Aorta (tissue), 5 donors: Measurements from ENCODE around the gene MAP6D1. TPM values are rescaled to one million over a fixed set of nuclear protein-coding genes. Genes with fewer than 3 reads are reported as not detected.
A peak's percentile ranks its signal among the peaks of the same experiment; 100 is the strongest.

Experiments
- ATAC-seq: fragments of 200-7000 bp; cut with Tn5 transposase; one replicate; pipeline ENCODE4 v1.9.1; 2022; ENCODE audit warnings: moderate library complexity; ENCODE audit not compliant: low FRiP score
- DNase-seq, 2 donors: peaks; one replicate each; pipeline ENCODE4 v3.0.0-alpha.2; 2020
- H3K27ac ChIP-seq, 2 donors: one replicate each; pipeline ENCODE4 v1.5.1; 2013; ENCODE audit warnings: low read length in 2 of 2, mild to moderate bottlenecking in 2 of 2, moderate library complexity in 2 of 2, control low read depth in 1 of 2, inconsistent platforms in 1 of 2, low read depth in 1 of 2
- H3K27me3 ChIP-seq, 2 donors: one replicate each; pipeline ENCODE4 v1.6.1; 2013; ENCODE audit warnings: control low read depth in 1 of 2, low read length in 1 of 2, mild to moderate bottlenecking in 1 of 2, moderate library complexity in 1 of 2; ENCODE audit not compliant: insufficient read depth in 2 of 2, control insufficient read depth in 1 of 2
- H3K36me3 ChIP-seq, 2 donors: one replicate each; pipeline ENCODE4 v1.6.1; 2013; ENCODE audit warnings: control low read depth in 1 of 2, low read length in 1 of 2, mild to moderate bottlenecking in 1 of 2; ENCODE audit not compliant: insufficient read depth in 2 of 2, control insufficient read depth in 1 of 2
- H3K4me1 ChIP-seq, 2 donors: one replicate each; pipeline ENCODE4 v1.6.1; 2013; ENCODE audit warnings: low read length in 2 of 2, control low read depth in 1 of 2, mild to moderate bottlenecking in 1 of 2, moderate library complexity in 1 of 2; ENCODE audit not compliant: insufficient read depth in 2 of 2, control insufficient read depth in 1 of 2
- H3K4me3 ChIP-seq, 2 donors: one replicate each; pipeline ENCODE4 v1.5.1; 2013; ENCODE audit warnings: low read length in 2 of 2, control low read depth in 1 of 2, mild to moderate bottlenecking in 1 of 2
- H3K9me3 ChIP-seq: one replicate; pipeline ENCODE4 v1.6.1; 2013; ENCODE audit warnings: mild to moderate bottlenecking, low read length; ENCODE audit not compliant: control insufficient read depth
- WGBS, 2 donors: extraction: QIAGEN DNeasy Blood & Tissue Kit; methylation state at CpG; one replicate each; pipeline ENCODE4 v1.1.7; 2013; 5-methylcytosine and 5-hydroxymethylcytosine counted together
- intact Hi-C, 2 donors: fragments of 100-400 bp; cut with DNase I; formaldehyde crosslinking; loops; one replicate each; pipeline versions ENCODE4 v1.14.2 to v1.15.0; 2022
- polyA plus RNA-seq, 2 donors: library from polyadenylated mRNA; stranded (reverse); fragments of 200-250 nt; gene quantifications; one replicate each; pipeline ENCODE4 v1.2.3, GENCODE V29; 2013
- total RNA-seq, 2 donors: library from RNA; stranded (reverse); fragmentation: NEBNext Ultra II Directional; extraction: Animal tissue kit (Norgen Biotek cat#: 25700); gene quantifications; one replicate each; pipeline ENCODE4 v1.2.1, GENCODE V29; 2021
- donor health status: healthy with polysubstance abuse.
- donor health status: Bipolar disorder and iron deficiency.
- donor health status: DM: no; HTN: no; CAD: no.
- donor health status: DM: no; HTN: no; CAD: no.
- donor health status: DM: yes; HTN: yes; CAD: no.

MAP6D1 gene
- total and polyA plus RNA-seq, 4 donors, result 1.7 TPM; not detected in 2

- Histone ChIP-seq H3K27ac (no peak overlapping the region), H3K4me1 (no peaks in the 10 kb centered on the region), H3K9me3 (no peaks in the 10 kb centered on the region), H3K36me3 (no peaks in the 10 kb centered on the region), H3K4me3 (no peak overlapping the region), H3K27me3 (no peaks in the 10 kb centered on the region)
- intact Hi-C loops, result no loop called here
- DNase-seq (peak in 1 of 2 donors; percentile 64), ATAC-seq (no peak)
- WGBS, 2 donors, result 87 to 88% methylated on average over 14 of the region's 14 CpGs
These were observed 7.2 kb downstream of the MAP6D1 start for GRCh38 chr3:183818041-183818620.

DNA sequence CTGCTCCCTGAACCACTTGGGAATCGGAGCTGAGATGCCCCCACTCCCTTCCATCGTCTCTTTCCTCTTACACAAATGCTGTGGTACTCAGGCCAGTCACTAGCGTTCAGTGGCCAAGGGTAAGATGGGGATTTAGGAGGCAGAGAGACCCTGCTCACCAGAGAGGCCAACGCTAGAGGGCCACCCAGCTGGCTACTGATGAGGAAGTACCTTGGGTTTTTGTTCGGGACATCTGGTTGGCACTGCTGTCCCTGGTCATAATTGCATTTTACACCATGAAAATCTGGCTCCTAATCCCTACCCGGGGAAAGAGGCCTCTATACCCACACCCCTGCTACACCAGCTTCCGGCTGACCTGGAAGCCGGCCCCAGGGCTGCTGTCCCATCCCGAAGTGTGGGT, 7.7 kb downstream of the MAP6D1 start:
- WGBS, 2 donors, result 90 to 93% methylated on average over 9 of the region's 9 CpGs

GRCh38 chr3:183816681-183817510, 8.5 kb downstream of the MAP6D1 start:
- Histone ChIP-seq H3K9me3 (no peaks in the 10 kb centered on the region), H3K27ac (no peak overlapping the region), H3K27me3 (no peaks in the 10 kb centered on the region), H3K36me3 (no peaks in the 10 kb centered on the region), H3K4me3 (no peak overlapping the region), H3K4me1 (no peaks in the 10 kb centered on the region)
- ATAC-seq (no peak), DNase-seq (peak in 1 of 2 donors; percentile 37)
- intact Hi-C loops, result no loop called here
- WGBS, 2 donors, result 87 to 88% methylated on average over 20 of the region's 20 CpGs

More for the DNA sequence above, 7.7 kb downstream of the MAP6D1 start:
- no peaks in the 10 kb centered on the region for H3K27me3 ChIP-seq
- no peaks in the 10 kb centered on the region for H3K36me3 ChIP-seq
- DNase-seq (no peak), ATAC-seq (no peak)
- intact Hi-C loops, result no loop called here
- H3K4me1 ChIP-seq, result no peaks in the 10 kb centered on the region
- no peak overlapping the region for H3K27ac ChIP-seq
- no peaks in the 10 kb centered on the region for H3K9me3 ChIP-seq
- no peak overlapping the region for H3K4me3 ChIP-seq

- no peaks in the 10 kb centered on the region for H3K4me1 ChIP-seq
- intact Hi-C loops, result no loop called here
- no peak overlapping the region for H3K27ac ChIP-seq
- H3K4me3 ChIP-seq, result no peak overlapping the region
- no peaks in the 10 kb centered on the region for H3K36me3 ChIP-seq
- ATAC-seq, result no peak
- no peaks in the 10 kb centered on the region for H3K9me3 ChIP-seq
- WGBS, 2 donors, result 82 to 84% methylated on average over 12 of the region's 12 CpGs
- no peaks in the 10 kb centered on the region for H3K27me3 ChIP-seq
- no peak for DNase-seq
These were observed 9.4 kb downstream of the MAP6D1 start for GRCh38 chr3:183815951-183816475.

GRCh38 chr3:183815563-183815940, 9.8 kb downstream of the MAP6D1 start:
- peaks cover 0 to 2% of the 10 kb centered on the region in 2 donors for H3K36me3 ChIP-seq
- 79 to 80% methylated on average over 9 of the region's 9 CpGs for WGBS, 2 donors
- ATAC-seq, result no peak
- no peaks in the 10 kb centered on the region for H3K9me3 ChIP-seq
- intact Hi-C loops, result no loop called here
- peak in 1 of 2 donors; percentile 30 for DNase-seq
- no peaks in the 10 kb centered on the region for H3K4me1 ChIP-seq
- H3K27ac ChIP-seq, result no peak overlapping the region
- H3K4me3 ChIP-seq, result no peak overlapping the region
- no peaks in the 10 kb centered on the region for H3K27me3 ChIP-seq

DNA sequence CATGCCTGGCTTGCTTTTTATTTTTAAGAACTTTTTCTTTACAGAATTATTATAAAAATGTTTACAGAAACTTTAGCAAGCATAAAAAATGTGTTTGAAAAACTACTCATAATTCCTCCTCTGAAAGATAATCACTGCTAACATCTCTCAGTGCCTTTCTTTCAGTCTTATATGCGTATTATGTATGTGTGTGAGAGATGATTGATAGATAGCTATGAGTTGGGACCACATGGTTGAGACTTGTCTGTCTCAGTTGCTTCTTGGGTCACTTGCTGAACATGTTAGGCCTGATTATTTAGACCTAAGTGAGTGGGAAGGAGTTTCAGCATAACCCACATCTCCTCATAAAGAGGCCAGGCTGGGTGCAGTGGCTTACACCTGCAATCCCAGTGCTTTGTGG, 11.1 kb downstream of the MAP6D1 start:
- Histone ChIP-seq H3K27ac (no peak overlapping the region), H3K27me3 (no peaks in the 10 kb centered on the region), H3K36me3 (peaks cover 0 to 4% of the 10 kb centered on the region in 2 donors), H3K4me3 (no peak overlapping the region), H3K9me3 (no peaks in the 10 kb centered on the region), H3K4me1 (no peaks in the 10 kb centered on the region)
- 98 to 100% methylated on average over 1 of the region's 1 CpG for WGBS, 2 donors
- ATAC-seq, result no peak
- intact Hi-C loops, result no loop called here
- DNase-seq, result no peak

- Histone ChIP-seq H3K4me1 (no peaks in the 10 kb centered on the region), H3K9me3 (no peaks in the 10 kb centered on the region), H3K36me3 (peaks cover 0 to 6% of the 10 kb centered on the region in 2 donors), H3K27ac (no peak overlapping the region), H3K27me3 (no peaks in the 10 kb centered on the region), H3K4me3 (no peak overlapping the region)
- intact Hi-C loops, result no loop called here
- no peak for ATAC-seq
- WGBS, 2 donors, result 64 to 65% methylated on average over 8 of the region's 8 CpGs
- DNase-seq, result peak in 1 of 2 donors; percentile 28
These were observed 12.5 kb downstream of the MAP6D1 start for GRCh38 chr3:183812761-183813445.

- Histone ChIP-seq H3K4me3 (no peak overlapping the region), H3K27me3 (no peaks in the 10 kb centered on the region), H3K27ac (no peak overlapping the region), H3K36me3 (peaks cover 0 to 14% of the 10 kb centered on the region in 2 donors), H3K9me3 (no peaks in the 10 kb centered on the region), H3K4me1 (no peaks in the 10 kb centered on the region)
- ATAC-seq (no peak), DNase-seq (peak in 1 of 2 donors; percentile 47)
- WGBS, 2 donors, result 92 to 93% methylated on average over 11 of the region's 11 CpGs
- intact Hi-C loops, result no loop called here
These were observed 13.7 kb downstream of the MAP6D1 start for GRCh38 chr3:183811638-183812037.
